ENCODE measurements around the gene DUSP11. TPM values are rescaled to one million over a fixed set of nuclear protein-coding genes. Genes with fewer than 3 reads are reported as not detected.

DUSP11 gene
- total and polyA plus RNA-seq, 2 of the 13 experiments (the other 11 are each of a cell fraction or from before 2014, with no cell fraction given), result 30.5 to 36.2 TPM

DNA sequence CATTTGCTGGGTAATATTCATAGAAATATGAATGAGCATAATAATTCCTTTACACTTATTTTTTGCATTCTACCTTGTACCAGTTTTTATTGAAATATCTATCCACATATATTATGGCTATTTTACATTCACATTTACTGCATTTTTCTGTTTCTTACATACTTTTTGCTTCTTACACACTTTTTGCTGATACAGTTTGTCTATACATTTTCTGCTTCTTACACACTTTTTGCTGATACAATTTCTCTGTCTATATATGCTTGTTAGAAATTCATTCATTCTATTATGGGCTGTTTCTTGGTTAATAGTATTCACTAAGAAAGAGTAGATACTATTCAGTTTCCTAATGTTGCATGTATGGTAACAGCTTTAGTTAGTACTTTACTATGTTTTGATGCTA is 32.0 kb upstream of the DUSP11 start:
- no peak overlapping the region for H3K27ac ChIP-seq (ENCODE audit: extremely low read length, insufficient read depth, low read length)
- H4K20me1 ChIP-seq (ENCODE audit: insufficient read depth, low read length), result no peaks in the 10 kb centered on the region
- H2AFZ ChIP-seq (ENCODE audit: low read length), result no peak overlapping the region
- H3K79me2 ChIP-seq (ENCODE audit: insufficient read depth, low read length), result no peaks in the 10 kb centered on the region
- ChIA-PET CTCF (ENCODE audit: low intra/inter-chr PET ratio, low total read pairs) (no interaction called here), POLR2A (no interaction called here)
- ATAC-seq, result no peak
- intact Hi-C loops (cut with micrococcal nuclease; ENCODE audit: unreplicated experiment), result no loop called here
- BruUV-seq (replicated peaks), result no TSS peak
- no peaks in the 10 kb centered on the region for H3K36me3 ChIP-seq (replicated peaks in 1 of 2; ENCODE audit: control insufficient read depth in 1 of 2, insufficient read depth in 2 of 2, low read length in 2 of 2)
- H3K27me3 ChIP-seq (ENCODE audit: control insufficient read depth in 1 of 2, insufficient read depth in 2 of 2, low read length in 2 of 2), result peaks cover 0 to 15% of the 10 kb centered on the region in 2 experiments; a peak in 3 of 5 replicates
- no peak for DNase-seq (ENCODE audit: low spot score)
- no peak for FAIRE-seq
- in situ Hi-C loops (cut with HindIII; ENCODE audit: extremely low pct_ligation_motif_present, low pct_unique_long_range_greater_than_20kb), result no loop called here
- no peak for TF ChIP-seq ZNF446 (CRISPR knock-in tag; IDR thresholded peaks at IDR 0.05)
- TF ChIP-seq, protein P1, sequence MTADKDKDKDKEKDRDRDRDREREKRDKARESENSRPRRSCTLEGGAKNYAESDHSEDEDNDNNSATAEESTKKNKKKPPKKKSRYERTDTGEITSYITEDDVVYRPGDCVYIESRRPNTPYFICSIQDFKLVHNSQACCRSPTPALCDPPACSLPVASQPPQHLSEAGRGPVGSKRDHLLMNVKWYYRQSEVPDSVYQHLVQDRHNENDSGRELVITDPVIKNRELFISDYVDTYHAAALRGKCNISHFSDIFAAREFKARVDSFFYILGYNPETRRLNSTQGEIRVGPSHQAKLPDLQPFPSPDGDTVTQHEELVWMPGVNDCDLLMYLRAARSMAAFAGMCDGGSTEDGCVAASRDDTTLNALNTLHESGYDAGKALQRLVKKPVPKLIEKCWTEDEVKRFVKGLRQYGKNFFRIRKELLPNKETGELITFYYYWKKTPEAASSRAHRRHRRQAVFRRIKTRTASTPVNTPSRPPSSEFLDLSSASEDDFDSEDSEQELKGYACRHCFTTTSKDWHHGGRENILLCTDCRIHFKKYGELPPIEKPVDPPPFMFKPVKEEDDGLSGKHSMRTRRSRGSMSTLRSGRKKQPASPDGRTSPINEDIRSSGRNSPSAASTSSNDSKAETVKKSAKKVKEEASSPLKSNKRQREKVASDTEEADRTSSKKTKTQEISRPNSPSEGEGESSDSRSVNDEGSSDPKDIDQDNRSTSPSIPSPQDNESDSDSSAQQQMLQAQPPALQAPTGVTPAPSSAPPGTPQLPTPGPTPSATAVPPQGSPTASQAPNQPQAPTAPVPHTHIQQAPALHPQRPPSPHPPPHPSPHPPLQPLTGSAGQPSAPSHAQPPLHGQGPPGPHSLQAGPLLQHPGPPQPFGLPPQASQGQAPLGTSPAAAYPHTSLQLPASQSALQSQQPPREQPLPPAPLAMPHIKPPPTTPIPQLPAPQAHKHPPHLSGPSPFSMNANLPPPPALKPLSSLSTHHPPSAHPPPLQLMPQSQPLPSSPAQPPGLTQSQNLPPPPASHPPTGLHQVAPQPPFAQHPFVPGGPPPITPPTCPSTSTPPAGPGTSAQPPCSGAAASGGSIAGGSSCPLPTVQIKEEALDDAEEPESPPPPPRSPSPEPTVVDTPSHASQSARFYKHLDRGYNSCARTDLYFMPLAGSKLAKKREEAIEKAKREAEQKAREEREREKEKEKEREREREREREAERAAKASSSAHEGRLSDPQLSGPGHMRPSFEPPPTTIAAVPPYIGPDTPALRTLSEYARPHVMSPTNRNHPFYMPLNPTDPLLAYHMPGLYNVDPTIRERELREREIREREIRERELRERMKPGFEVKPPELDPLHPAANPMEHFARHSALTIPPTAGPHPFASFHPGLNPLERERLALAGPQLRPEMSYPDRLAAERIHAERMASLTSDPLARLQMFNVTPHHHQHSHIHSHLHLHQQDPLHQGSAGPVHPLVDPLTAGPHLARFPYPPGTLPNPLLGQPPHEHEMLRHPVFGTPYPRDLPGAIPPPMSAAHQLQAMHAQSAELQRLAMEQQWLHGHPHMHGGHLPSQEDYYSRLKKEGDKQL (CRISPR knock-in tag; IDR thresholded peaks at IDR 0.05; ENCODE audit: low read depth), result no peak
- no peak; the same call in 1 of the 2 replicates for TF ChIP-seq MAFF (IDR thresholded peaks at IDR 0.05; ENCODE audit: low read depth, low read length)
- no peak for TF ChIP-seq RAD51 (IDR thresholded peaks at IDR 0.05; ENCODE audit: borderline replicate concordance)
- TF ChIP-seq ZNF790 (CRISPR knock-in tag; IDR thresholded peaks at IDR 0.05; ENCODE audit: borderline replicate concordance), result no peak
- TF ChIP-seq AKAP8 (CRISPR knock-in tag; IDR thresholded peaks at IDR 0.05), result no peak
- TF ChIP-seq, protein P2, sequence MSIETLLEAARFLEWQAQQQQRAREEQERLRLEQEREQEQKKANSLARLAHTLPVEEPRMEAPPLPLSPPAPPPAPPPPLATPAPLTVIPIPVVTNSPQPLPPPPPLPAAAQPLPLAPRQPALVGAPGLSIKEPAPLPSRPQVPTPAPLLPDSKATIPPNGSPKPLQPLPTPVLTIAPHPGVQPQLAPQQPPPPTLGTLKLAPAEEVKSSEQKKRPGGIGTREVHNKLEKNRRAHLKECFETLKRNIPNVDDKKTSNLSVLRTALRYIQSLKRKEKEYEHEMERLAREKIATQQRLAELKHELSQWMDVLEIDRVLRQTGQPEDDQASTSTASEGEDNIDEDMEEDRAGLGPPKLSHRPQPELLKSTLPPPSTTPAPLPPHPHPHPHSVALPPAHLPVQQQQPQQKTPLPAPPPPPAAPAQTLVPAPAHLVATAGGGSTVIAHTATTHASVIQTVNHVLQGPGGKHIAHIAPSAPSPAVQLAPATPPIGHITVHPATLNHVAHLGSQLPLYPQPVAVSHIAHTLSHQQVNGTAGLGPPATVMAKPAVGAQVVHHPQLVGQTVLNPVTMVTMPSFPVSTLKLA (IDR thresholded peaks at IDR 0.05), result no peak
- no peak for TF ChIP-seq MAFG (CRISPR knock-in tag; IDR thresholded peaks at IDR 0.05)
- TF ChIP-seq KDM3A (CRISPR knock-in tag; IDR thresholded peaks at IDR 0.05; ENCODE audit: low read depth), result no peak
- TF ChIP-seq ZNF674 (CRISPR knock-in tag; IDR thresholded peaks at IDR 0.05; ENCODE audit: low read depth), result no peak
- TF ChIP-seq MXD4 (CRISPR knock-in tag; IDR thresholded peaks at IDR 0.05), result no peak
- TF ChIP-seq, protein P3, sequence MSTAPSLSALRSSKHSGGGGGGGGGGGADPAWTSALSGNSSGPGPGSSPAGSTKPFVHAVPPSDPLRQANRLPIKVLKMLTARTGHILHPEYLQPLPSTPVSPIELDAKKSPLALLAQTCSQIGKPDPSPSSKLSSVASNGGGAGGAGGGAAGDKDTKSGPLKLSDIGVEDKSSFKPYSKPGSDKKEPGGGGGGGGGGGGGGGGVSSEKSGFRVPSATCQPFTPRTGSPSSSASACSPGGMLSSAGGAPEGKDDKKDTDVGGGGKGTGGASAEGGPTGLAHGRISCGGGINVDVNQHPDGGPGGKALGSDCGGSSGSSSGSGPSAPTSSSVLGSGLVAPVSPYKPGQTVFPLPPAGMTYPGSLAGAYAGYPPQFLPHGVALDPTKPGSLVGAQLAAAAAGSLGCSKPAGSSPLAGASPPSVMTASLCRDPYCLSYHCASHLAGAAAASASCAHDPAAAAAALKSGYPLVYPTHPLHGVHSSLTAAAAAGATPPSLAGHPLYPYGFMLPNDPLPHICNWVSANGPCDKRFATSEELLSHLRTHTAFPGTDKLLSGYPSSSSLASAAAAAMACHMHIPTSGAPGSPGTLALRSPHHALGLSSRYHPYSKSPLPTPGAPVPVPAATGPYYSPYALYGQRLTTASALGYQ (CRISPR knock-in tag; IDR thresholded peaks at IDR 0.05), result no peak
- no peak for TF ChIP-seq ZNF761 (CRISPR knock-in tag; conservative IDR thresholded peaks at IDR 0.05)
- no peak for TF ChIP-seq THYN1 (CRISPR knock-in tag; IDR thresholded peaks at IDR 0.05; ENCODE audit: borderline replicate concordance, low read depth)
- H3K9ac ChIP-seq (ENCODE audit: insufficient read depth, low read depth, low read length), result no peak overlapping the region
- no peaks in the 10 kb centered on the region for H3K9me3 ChIP-seq (ENCODE audit: low read length)
- no peak overlapping the region for H3K4me3 ChIP-seq (replicated peaks in 1 of 3; ENCODE audit: insufficient read depth in 1 of 3, low read depth in 2 of 3, low read length in 3 of 3)
- peaks cover 10% of the 10 kb centered on the region; the same call in 1 of the 2 replicates for H3K4me1 ChIP-seq (ENCODE audit: insufficient read depth, low read length)
- no peak overlapping the region for H3K4me2 ChIP-seq (ENCODE audit: low read depth, low read length)
